BE2C (cell line): ENCODE measurements around the gene DYSF.

Experiments
- DNase-seq: peaks from one replicate; pipeline ENCODE4 v3.0.0-alpha.2; 2020
- H3K27me3 ChIP-seq: fragments of 250-450 bp; sonication (Bioruptor Pico); 2 replicates; pipeline ENCODE4 v1.5.1; 2020; ENCODE audit warnings: mild to moderate bottlenecking
- H3K36me3 ChIP-seq: fragments of 250-450 bp; sonication (Bioruptor Pico); 2 replicates; pipeline ENCODE4 v1.5.1; 2020; ENCODE audit warnings: mild to moderate bottlenecking
- H3K4me1 ChIP-seq: fragments of 250-450 bp; sonication (Bioruptor Pico); 2 replicates; pipeline ENCODE4 v1.5.1; 2020
- H3K4me3 ChIP-seq: 2 replicates; pipeline ENCODE4 v1.5.1; 2011; ENCODE audit warnings: low read depth, low read length
- H3K9me3 ChIP-seq: fragments of 250-450 bp; sonication (Bioruptor Pico); 2 replicates; pipeline ENCODE4 v1.5.1; 2020
- CTCF ChIP-seq: IDR thresholded peaks from 2 replicates; pipeline ENCODE4 v1.5.1; 2012; ENCODE audit warnings: mild to moderate bottlenecking, low read depth, low read length

DYSF gene

GRCh38 chr2:71690876-71691475 lies 237.6 kb downstream of the DYSF start:
- H3K4me3 ChIP-seq: no peak overlapping the region
- TF ChIP-seq CTCF: no peak

GRCh38 chr2:71691747-71692441 lies 238.5 kb downstream of the DYSF start:
- DNase-seq: no peak
- no peaks in the 10 kb centered on the region for H3K36me3 ChIP-seq
- no peak for TF ChIP-seq CTCF
- H3K9me3 ChIP-seq: no peaks in the 10 kb centered on the region
- H3K4me1 ChIP-seq: no peaks in the 10 kb centered on the region
- H3K27me3 ChIP-seq: no peaks in the 10 kb centered on the region
- no peak overlapping the region for H3K4me3 ChIP-seq

More at GRCh38 chr2:71690876-71691475, 237.6 kb downstream of the DYSF start:
- Histone ChIP-seq H3K36me3 (no peaks in the 10 kb centered on the region), H3K27me3 (no peaks in the 10 kb centered on the region), H3K4me1 (no peaks in the 10 kb centered on the region), H3K9me3 (no peaks in the 10 kb centered on the region)
- DNase-seq: no peak

DNA sequence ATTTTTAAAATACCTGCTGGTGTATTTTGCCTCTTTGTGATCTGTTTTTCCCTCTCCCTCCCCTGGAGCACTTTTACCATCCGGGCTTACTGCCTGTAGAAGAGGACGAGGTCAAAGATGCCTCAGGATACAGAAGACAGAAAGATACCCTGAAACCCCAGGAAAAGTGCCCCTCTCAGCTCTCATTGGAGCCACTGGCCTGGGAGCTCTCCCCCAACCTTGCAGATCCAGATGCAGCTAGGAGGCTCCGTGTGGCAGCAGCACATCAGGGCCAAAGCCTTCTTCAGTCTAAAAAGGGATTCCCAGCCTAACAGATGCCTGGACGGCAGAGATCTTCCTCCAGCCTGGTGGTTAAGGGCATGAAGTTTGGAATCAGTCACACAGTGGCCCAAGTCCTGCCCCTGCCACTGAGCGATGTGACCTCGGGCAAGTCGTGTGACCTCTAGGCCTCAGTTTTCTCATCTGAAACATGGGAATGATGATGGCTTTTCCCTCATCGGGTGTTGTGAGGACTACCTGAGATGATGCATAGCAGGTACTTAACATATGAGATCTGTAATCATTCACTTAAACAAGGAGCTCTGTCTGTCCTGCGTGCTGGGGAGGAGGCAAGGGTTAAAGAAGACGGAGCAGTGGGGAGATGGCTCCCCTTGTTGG lies 239.4 kb downstream of the DYSF start:
- no peaks in the 10 kb centered on the region for H3K27me3 ChIP-seq
- H3K9me3 ChIP-seq: no peaks in the 10 kb centered on the region
- no peaks in the 10 kb centered on the region for H3K4me1 ChIP-seq
- H3K4me3 ChIP-seq: no peak overlapping the region
- no peak for DNase-seq
- TF ChIP-seq CTCF: no peak
- H3K36me3 ChIP-seq: no peaks in the 10 kb centered on the region

- no peaks in the 10 kb centered on the region for H3K9me3 ChIP-seq
- no peaks in the 10 kb centered on the region for H3K27me3 ChIP-seq
- no peaks in the 10 kb centered on the region for H3K4me1 ChIP-seq
- no peak for DNase-seq
- no peak overlapping the region for H3K4me3 ChIP-seq
- TF ChIP-seq CTCF: no peak
- no peaks in the 10 kb centered on the region for H3K36me3 ChIP-seq
Observed at GRCh38 chr2:71693286-71694270, 240.2 kb downstream of the DYSF start.

DNA sequence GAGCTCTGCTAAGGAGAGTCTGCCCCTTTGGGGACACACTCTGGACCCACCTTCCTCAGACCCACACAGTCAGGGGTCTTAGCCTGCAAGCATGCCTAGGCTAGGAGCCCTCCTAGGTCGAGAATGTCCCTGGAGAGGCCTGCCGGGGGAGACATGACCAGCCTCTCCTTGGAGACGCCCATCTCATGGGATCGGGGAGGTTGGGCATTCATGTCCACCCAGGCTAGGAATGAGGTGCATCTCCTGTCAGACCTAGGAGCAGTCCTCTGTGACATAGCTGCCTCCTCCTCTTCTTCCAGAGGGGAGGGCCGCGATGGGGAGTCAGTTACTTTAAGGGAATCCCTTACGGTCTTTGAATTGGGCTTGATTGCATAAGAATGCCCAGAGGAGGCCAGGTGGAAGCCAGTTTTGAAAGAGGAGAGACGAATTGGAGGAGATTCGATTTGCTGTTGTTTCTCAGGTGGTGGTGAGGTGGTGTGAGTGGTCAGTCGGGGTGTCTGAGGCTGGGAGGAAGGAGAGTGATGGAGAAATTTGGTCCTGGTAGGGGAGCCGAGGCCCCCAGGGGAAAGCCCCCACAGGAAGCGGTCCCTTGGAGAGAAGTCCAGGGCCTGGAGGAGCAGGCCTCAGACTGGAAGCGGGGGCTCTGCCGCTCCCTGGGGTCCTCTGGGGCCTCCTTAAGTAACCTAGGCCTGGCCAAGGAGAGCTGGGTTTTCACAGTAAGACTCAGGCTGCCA lies 241.3 kb downstream of the DYSF start:
- TF ChIP-seq CTCF: no peak
- H3K27me3 ChIP-seq: no peaks in the 10 kb centered on the region
- DNase-seq: no peak
- H3K36me3 ChIP-seq: no peaks in the 10 kb centered on the region
- no peaks in the 10 kb centered on the region for H3K4me1 ChIP-seq
- no peaks in the 10 kb centered on the region for H3K9me3 ChIP-seq
- H3K4me3 ChIP-seq: no peak overlapping the region
